HG02798 (cell line): ENCODE data around the gene SLC9A1.

Source experiments
- ATAC-seq: cut with Tn5 transposase; IDR thresholded peaks from one replicate; pipeline ENCODE4 v1.9.1; 2021; ENCODE audit warnings: mild to moderate bottlenecking; ENCODE audit not compliant: unreplicated experiment, poor library complexity

Gene SLC9A1

DNA sequence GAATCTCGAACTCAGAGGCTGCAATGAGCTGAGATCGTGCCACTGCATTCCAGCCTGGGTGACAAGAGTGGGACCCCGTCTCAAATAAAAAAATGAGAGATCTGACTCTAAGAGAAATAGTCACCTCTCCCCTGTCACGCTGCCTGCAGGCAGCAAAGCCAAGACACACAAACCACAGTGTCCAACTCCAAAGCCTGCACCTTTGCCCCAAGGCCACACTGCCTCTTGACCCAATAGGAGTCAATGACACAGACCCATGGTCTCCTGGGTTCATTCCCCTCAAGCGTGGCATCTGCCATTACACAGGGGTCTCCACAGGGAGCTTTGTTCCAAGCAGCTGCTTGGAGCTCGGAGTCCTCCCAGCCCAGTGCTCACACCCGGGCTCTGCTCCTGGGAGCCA lies 46.3 kb downstream of the SLC9A1 start:
- no peak for ATAC-seq

DNA sequence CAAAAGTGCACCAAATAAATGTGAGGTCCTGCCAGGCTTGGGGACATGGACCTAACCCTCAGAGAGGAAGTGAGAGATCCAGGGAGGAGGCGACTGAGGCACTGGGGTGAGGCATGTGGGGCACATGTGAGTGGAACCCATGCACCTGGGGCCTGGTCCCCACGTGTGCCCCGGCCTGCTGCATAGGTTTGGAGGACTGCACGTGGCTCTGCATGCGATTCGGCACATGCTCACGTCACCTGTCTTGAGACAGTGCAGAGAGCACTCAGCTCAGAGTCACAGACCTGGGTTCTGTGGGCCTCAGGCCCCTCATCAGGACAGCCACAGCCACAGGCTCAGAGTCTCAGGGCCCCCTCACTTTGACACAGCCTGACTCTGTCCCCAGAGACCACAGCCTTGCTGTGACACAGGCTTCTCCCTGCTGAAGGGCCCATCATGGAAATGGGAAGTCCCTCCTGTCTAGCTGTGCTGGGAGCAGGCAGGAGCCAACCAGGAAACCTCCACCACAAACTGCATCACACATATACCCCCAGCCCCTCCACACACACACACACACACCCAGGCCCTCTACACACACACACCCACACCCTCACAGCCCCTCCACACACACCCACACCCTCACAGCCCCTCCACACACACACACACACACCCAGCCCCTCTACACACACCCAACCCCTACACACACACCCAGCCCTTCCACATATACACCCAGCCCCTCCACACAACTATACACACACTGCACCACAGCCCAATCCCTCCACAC lies 48.2 kb downstream of the SLC9A1 start:
- ATAC-seq, result peak; percentile 31

- ATAC-seq, result no peak
Measured at GRCh38 chr1:27105018-27105417, 49.9 kb downstream of the SLC9A1 start.

GRCh38 chr1:27103498-27103897 lies 51.4 kb downstream of the SLC9A1 start:
- no peak for ATAC-seq

DNA sequence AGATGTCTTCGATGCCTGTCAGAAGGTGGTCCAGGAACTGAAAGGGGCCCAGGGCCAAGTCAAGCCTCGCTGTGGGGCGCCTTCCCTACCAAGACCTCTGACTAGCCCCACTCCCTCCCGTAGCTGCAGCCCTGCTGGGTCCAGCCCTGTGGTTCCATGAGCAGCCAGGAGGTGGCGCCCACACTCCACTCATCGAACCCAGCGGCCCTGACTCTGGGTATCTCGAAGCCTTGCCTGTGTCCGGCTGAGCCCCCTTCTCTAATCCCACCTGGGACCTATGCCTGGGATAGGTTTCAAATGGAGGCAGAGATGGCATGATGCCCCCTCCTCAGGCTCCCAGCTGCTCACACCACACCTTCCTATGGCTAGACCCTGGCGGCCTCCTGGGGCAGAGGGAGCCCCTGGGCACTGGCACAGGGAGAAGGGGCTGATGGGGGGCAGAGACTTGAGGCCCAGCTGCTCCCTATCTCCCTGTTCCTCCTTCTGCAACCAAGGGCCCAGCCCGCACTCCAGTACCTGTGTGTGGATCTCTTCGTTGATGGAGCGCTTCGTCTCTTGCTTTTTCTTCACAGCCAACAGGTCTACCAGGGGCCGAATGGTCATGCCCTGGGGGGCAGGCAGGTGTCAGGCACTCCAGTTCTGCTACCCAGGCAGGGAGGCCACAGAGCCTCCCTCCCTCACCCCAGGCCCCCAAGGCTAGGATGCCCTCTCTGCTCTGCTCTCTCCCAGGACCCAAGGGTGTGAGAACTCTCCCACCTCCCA lies 52.0 kb downstream of the SLC9A1 start:
- no peak for ATAC-seq

DNA sequence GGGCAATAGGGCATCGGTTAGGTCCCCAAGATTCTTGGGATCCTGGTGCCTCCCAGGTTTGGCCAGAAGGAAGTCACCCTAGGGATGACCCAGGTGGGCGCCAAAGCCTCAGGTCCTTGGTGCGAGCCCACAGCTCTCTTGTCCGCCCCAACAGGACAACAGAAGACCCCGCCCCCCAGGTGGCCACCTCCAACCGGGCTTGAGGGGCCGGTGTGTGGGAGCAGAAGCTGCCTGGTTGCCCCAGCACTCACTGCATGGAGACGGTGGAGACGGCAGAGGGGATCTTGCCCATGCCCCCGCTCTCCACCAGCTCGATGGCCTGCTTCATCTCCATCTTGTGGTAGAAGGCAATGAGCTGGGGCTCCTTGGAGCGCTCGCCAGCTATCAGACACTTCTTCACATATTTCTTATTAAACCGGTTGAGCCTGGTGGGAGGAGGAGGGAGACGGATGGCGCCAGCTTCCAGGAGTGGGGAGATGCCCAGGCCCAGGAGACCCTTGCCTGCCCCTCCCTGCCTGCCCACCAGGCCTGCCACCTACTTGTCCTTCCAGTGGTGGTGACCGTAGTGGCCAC lies 52.7 kb downstream of the SLC9A1 start:
- ATAC-seq, result no peak

GRCh38 chr1:27101696-27102095 lies 53.2 kb downstream of the SLC9A1 start:
- no peak for ATAC-seq

DNA sequence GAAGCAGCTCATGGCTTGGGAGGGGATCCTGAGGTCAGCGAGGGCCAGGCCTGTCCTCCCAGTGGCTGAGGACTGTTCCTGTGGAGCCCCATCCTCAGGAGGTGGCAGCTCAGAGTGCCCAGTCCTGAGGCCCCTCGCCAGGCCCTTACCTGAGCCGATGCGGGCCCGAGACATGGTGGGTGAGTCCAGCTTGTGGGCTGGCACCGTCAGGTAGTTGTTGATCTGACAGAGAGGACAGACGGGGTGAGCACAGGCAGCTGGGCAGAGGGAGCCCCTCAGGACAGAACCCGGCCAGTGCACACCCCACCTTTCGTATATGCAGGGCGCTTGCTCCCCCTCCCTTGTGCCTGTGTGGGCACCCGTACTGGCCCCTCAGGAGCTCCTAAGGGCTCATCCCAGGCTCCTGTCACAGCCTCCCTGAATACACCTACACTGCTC lies 53.9 kb downstream of the SLC9A1 start:
- no peak for ATAC-seq

DNA sequence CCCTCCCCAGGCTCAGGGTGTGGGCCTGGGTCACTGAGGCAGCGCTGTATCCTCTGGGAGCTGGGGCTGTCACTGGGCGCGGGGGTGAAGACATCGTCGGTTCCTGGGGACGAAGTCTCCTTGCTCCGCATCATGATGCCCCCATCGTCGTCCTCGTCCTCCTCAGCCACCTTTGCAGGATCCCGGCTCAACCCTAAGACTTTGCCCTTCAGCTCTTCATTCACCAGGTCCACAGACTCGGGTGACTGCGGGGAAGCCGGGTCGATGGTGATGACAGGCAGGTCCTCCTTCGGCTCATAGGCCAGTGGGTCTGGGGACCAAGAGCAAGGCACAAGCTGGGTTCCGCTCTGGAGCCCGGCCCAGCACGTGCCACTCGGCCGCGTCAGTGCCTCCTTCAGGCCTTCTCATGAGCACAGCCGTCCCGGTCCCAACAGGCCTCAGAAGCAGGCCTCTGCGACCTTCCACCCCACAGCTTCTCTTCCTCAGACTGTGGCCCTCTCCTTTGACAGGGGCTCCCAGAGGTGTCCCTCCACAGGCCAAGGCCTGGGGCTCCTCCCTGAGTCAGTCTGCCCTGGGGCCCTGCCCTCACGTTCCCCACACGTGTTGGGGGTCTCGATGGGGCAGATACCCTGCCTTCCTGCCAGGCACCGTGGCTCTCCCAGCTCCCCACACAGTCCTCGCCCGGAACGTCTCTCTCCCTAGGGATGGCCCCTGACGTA lies 54.4 kb downstream of the SLC9A1 start:
- ATAC-seq, result no peak

GRCh38 chr1:27099587-27100334 lies 55.2 kb downstream of the SLC9A1 start:
- peak; percentile 50 for ATAC-seq

- ATAC-seq, result peak; percentile 19
Measured at GRCh38 chr1:27099135-27099586, 55.8 kb downstream of the SLC9A1 start.

GRCh38 chr1:27098431-27099134 lies 56.3 kb downstream of the SLC9A1 start:
- peak; percentile 5 for ATAC-seq

DNA sequence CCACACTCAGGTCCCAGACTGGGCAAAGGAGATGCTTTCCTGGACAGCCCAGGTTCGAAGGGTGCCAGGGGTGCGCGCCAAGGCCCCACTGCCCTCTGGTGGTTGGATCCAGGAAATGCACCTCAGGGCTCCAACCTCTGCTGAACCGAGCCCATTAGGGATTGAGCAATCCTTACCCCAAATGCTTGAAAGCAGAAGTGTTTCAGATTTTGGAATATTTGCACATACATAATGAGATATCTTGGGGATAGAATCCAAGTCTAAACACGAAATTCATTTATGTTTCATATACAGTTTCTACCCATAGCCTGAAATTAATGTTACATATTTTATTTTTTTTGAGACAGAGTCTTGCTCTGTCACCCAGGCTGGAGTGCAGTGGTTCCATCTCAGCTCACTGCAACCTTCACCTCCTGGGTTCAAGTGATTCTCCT lies 57.4 kb downstream of the SLC9A1 start:
- peak; percentile 58 for ATAC-seq

DNA sequence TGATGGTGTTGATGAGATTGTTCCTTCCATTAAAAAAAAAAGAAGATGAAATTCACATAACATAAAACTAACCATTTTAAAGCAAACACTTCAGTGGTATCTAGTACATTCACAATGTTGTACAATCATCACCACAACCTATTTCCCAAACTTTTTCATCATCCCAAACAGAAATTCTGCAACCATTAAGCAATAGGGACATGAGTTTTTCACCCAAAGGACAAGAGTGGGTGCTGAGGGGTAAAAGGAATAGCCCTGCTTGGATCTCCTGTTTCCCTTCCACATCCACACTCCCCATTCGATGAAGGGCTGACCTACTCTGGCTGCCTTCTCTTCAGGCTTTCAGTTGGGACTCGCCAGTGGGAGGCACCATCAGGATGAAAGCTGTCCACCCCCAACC lies 59.3 kb downstream of the SLC9A1 start:
- no peak for ATAC-seq

DNA sequence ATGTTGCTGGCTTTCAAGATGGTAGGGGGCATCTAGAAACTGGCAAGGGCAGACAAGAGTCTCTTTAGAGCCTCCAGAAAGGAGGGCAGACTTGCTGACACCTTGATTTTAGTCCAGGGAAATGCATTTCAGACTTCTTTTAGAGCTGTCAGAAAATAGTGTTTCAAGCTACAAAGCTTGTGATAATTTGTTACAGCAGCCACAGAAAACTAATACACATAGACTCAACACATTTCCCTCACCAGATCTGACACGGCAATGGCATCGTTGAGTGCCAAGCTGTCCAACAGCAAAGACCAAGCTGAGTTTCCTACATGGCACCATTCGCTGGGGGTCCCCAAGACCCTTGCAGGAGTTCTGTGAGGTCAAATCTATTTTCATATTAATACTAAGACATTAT lies 62.0 kb downstream of the SLC9A1 start:
- no peak for ATAC-seq

DNA sequence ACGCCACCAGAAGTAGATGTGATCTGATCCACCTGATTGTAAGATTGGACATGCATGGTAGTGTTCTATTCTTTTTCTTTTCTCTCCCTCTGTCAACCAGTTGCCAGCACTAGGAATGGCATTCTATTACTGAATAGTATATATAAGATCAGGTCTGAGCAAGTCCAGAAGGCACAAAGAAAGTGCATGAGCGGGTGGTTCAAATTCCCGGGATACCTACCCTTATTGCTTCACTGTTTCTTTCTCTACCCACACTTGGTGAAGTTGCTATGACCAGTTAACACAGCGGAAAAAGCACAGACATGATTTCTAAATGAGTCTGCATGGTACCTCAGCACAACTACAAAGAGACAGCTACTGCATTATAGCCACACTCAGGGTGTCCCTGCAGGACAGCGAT lies 64.0 kb downstream of the SLC9A1 start:
- ATAC-seq, result no peak

DNA sequence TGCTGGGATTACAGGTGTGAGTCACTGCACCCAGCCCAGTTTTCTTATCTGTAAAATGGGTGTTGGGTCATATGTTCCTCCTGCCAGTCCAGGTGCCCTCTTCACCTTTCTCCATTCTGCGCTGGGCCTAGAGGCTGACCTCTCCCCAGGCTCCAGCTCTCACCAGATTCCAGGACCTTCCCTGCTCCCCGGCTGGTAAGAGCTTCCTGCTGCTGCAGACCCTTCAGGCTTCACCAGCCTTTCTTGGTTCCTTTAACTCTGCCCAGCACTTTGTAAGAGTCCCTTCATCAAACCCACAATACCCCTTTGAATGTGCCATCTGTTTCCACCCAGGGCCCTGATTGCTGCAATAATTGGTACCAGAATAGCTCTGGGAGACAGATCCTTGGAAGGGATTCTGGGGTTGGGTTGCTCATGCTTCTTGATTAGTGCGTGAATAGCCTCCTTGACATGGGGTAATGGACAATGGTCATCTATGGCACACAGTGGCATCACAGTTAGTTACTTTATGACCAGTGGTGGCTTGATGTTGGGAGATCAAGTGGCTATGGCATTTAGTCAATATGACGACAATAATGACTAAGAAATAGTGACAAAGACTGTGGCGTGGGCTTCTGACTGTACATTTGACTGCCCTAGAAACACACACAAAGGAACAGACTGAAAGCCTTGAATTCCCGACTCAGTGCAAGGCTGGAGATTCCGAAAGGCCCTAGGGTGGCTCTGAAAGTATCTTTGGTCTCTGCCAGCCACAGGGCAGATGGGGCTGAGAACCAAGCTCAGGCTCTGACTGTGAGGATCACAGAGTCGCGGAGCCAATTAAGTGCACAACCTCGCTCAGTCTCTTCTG lies 67.3 kb downstream of the SLC9A1 start:
- no peak for ATAC-seq

DNA sequence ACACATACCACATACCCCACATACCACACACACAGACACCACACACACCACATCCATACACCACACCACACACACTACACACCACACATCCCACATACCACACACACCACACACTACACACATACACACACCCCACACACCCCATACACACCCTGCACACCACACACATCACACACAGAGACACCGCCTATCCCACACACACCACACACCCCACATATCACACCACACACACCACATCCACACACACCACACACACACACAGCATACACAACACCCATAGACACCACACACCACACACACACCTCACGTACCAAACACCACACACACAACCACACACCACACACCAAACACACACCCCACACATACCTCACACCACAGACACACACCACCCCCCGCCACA lies 68.3 kb downstream of the SLC9A1 start:
- ATAC-seq, result no peak
